Nucleus accumbens (tissue), 56 donors: Measurements from ENCODE around the gene SPAG16.

ENCODE experiments used
- DNase-seq, 56 donors: peaks; one replicate each; lab custom pipeline; 2025; lab: John Stamatoyannopoulos, UW

The SPAG16 gene

DNA sequence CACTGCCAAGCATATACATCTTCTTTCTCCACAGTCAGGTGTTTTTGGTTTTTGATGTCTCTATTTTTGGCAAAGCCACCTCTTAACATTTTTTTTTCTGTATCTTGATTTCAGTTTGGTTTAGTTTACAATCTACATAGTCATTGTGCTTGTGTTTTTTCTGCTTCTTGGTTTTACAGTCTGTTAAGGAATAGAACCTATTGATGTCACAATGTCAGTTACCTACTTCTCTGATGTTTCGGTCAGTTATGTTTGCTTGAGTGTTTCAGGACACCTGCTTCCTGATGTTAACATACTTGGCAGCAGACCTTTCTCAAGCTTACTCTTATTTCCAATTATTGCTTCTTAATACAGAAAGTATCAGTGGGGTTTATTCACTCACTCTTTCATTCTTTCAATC is 253.3 kb downstream of the SPAG16 start:
- DNase-seq = no peak

- DNase-seq = no peak
Measured at GRCh38 chr2:213544940-213545339, 260.7 kb downstream of the SPAG16 start.

DNA sequence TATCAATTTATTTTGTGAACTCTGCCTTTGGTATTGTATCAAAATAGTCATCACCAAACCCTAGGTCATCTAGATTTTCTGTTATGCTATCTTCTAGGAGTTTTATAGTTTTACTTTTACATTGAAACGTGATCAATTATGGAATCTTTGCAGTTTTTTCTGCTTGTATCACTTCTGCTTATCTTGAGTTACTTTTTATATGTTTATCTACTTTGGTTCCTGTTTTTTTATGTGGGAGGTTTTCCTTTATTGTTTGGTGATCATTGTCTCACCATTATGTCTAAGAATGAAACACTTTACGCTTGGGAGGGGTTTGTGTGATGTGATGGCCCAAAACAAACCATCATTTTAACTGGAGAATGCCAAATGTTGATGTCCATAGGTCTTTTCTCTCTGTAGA is 261.2 kb downstream of the SPAG16 start:
- no peak for DNase-seq

GRCh38 chr2:213545964-213546475 is 261.8 kb downstream of the SPAG16 start:
- no peak for DNase-seq

- no peak for DNase-seq
Measured at GRCh38 chr2:213551526-213551925, 267.3 kb downstream of the SPAG16 start.

DNA sequence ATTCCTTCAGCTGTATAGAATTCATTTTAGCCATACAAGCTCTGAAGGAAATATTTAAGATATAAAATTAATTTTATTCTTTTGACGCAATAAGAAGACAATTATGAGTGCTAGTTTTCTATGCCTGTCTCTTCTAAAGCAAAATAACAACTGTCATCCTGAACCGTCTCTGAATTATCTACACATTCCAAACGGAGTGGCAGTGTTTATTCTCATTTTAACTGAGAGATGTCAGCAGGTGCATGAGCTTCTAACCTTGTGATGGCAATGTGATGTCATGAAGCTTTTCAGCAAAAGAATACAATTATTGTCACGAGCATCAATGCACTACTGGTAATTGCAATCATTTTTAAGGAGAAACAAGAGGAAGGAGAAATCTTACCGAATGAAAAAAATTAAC is 274.8 kb downstream of the SPAG16 start:
- DNase-seq = no peak

GRCh38 chr2:213561759-213562158 is 277.5 kb downstream of the SPAG16 start:
- no peak for DNase-seq

DNA sequence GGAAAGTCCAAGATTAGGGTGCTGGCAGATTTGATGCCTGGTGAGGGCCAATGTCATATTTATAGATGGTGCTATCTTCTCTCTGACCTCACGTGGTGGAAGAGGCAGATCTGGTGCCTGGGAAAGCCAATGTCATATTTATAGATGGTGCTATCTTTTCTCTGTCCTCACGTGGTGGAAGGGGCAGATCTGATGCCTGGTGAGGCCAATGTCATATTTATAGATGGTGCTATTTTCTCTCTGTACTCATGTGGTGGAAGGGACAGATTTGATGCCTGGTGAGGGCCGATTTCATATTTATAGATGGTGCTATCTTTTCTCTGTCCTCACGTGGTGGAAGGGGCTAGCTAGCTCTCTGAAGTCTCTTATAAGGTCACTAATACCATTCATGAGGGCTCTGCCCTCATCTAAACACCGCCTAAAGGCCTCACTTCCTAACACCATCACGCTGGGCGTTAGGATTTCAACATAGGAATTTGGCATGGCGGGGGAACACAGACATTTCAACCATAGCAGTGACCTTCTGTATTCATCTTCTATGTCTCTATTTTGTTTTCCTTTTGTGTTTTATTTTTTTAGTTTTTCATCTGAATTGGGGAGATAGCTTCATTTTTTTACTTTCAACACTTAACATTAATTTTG is 278.4 kb downstream of the SPAG16 start:
- no peak for DNase-seq

DNA sequence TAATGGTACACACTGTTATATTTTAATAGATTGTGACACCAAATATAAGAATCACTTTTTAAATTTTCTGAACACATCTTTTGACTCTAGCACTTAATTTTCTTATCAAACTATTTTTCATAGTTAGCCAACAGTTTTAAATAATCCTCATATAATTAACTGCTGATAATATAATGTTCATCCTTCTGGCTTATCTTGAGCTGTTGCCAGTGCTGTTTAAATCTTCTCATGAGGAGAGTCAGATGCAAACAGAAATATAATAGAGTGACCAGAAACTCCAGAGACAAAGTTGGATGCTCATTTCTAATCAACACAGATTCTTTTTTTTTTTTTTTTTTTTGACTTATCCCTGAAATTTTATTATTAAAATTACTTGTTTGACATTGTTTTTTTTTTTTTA is 282.6 kb downstream of the SPAG16 start:
- no peak for DNase-seq

DNA sequence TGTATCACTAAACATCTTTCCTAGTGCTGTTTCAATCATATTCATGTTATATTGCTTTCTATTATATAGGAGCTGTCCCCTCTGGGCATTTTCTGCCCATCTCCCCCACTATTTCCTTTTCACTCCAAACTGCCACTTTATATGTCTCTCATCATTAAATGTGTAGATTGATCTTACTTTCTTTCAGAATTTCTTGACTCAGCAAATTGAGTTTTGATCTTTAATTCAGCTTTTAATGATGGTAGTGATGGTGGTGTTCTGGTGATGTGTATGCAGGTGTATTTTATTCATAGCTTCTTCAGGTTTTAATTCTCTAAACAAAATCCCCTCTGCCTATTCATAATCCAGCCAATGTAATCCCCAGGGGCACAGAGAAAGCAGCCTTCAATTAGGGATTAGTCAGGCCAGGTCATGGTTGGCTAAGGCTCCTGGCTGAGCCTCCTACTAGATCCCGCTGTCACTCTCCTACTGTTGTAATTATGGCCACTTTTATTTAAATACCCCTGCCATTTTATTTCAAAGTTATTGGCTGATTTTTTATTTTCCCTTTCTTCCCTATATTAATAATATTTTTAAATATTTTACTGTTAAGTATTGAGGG is 325.4 kb downstream of the SPAG16 start:
- DNase-seq = no peak

DNA sequence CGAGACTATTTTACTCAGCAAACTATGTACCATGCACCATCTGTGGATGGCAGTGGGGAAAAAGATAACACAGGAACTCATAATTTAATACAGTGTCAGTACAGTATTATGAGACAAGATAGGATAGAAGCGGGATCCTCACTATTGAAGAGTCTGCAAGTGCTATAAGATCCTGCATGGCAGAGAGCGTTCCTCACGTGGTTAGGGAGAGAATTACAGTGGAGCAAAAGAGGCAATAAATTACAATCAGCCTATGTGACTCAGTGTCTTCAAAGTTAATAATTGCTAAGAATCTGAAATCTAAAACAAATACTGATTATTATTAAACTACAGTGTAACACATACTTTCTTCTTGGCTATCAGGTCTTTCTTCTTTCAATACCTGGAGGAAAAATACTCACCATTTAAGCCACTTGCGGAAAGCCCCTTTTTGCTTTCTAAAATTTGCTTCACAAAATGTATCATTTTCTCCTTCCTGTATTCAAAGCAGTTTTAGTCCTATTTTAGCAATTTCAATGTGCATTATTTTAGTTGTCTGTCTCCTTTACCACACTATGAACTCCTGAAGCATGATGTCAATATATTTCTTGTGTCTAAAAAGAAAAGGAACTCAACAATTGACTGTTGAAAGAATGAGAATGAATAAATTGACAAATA is 342.9 kb downstream of the SPAG16 start:
- DNase-seq = no peak

DNA sequence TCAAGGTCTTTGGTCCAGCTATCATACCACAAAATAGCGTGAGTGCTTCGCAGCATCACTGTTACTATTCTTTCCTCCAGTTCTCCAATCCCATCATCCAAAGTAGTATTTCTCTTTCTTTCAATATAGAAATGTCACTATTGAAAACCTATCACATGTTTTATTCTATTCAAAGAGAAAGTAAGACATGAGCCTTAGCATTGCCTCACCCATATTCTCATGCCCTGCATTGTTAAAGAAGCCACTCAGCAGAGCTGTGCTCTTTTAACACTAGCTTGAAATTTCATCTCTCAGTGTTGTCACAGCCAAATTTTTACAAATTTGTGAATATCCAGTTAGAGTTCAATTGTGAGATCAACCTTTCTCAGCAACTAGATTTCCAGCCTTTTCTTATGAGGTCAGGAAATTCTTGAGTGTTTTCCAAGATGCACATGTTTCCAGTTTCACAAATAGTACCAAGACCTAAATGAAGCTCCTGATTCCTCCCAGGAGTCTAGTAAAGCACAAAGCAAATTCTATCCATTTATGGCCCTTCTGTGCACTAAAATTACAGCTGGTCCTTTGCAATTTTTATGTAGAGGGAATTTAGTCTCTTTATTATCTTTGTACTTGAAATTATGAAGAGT is 343.7 kb downstream of the SPAG16 start:
- DNase-seq = no peak

GRCh38 chr2:213640738-213641425 is 356.6 kb downstream of the SPAG16 start:
- no peak for DNase-seq

GRCh38 chr2:213644926-213645325 is 360.7 kb downstream of the SPAG16 start:
- DNase-seq = no peak

GRCh38 chr2:213649176-213649575 is 364.9 kb downstream of the SPAG16 start:
- DNase-seq = no peak

GRCh38 chr2:213664817-213665216 is 380.6 kb downstream of the SPAG16 start:
- DNase-seq = no peak

DNA sequence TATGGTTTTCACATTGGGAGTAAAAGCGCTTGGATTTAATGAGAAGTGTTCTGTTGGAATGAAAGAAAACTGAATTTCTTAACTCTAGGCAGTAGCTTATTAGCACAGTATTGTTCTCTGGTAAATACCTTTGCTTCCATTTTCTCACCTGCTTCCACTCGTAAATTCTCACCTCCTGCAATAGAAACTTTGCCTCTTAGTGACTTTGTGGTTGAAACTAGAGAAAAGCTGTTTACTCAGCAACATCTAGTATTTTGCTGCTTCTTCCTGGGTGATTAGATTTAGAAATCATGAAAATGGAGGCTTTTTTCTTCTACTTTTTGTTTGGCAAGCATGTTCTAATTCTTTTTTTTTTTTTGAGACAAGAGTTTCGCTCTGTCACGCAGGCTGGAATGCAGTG is 385.4 kb downstream of the SPAG16 start:
- no peak for DNase-seq

DNA sequence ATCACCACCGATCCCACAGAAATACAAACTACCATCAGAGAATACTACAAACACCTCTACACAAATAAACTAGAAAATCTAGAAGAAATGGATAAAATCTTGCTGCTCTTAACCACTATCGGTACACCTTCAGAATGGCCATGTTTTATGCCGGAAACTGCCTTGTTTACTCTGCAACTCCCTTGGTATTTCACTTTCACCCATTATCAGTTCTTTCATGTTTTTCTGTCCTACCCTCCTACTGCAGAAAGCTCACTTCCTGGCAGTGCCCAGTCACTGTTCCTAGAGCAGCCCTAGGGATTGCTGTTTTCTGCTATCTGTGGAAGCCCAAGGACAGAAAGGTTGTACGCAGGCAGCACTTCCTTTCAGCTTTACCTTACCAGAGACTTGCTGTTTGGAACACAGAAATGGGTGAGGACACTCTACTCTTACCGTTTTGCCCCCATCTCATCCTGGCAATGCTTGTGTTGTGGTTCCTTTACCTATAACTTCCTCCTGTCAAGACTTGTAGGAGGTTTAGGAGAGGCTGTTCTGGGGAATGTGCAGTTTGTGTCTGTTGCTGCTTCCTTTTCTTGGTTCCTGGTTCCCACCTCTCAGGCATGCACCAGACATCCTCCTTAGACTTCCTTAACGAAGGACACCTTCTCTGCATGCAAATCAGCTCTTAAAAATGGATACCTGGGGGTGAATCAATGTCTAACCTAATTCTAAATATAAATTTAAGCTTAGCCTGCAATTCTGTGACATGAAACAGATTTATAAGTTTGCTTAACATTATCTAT is 394.4 kb downstream of the SPAG16 start:
- no peak for DNase-seq

- no peak for DNase-seq
Measured at GRCh38 chr2:213679894-213680293, 395.6 kb downstream of the SPAG16 start.

GRCh38 chr2:213682276-213682675 is 398.0 kb downstream of the SPAG16 start:
- no peak for DNase-seq
